Right lobe of liver (tissue), 6 donors: ENCODE data around the gene RALGPS1. TPM values are rescaled to one million over a fixed set of nuclear protein-coding genes. Genes with fewer than 3 reads are reported as not detected.

Experiments used
- ATAC-seq, 4 donors: fragments of 200-7000 bp; cut with Tn5 transposase; one replicate each; pipeline ENCODE4 v1.9.1; 2020; ENCODE audit warnings: mild to moderate bottlenecking in 4 of 4, moderate library complexity in 4 of 4
- DNase-seq, 3 donors: peaks; one replicate each; pipeline ENCODE4 v3.0.0-alpha.2; 2020
- H3K27ac ChIP-seq, 3 donors: fragments of 200-600 bp; one replicate each; pipeline ENCODE4 v1.8.0; 2022
- H3K27me3 ChIP-seq, 2 donors: fragments of 200-600 bp; one replicate each; pipeline ENCODE4 v1.8.0; 2022
- H3K36me3 ChIP-seq, 4 donors: fragments of 200-600 bp; sonication (generic) in 1 of 4; one replicate each; pipeline versions ENCODE4 v1.5.1 to v1.8.0; 2017 to 2022; ENCODE audit warnings: control low read depth in 1 of 4
- H3K4me1 ChIP-seq, 4 donors: fragments of 200-600 bp; sonication (generic) in 1 of 4; one replicate each; pipeline versions ENCODE4 v1.5.1 to v1.8.0; 2017 to 2022; ENCODE audit warnings: control low read depth in 1 of 4
- H3K4me3 ChIP-seq, 3 donors: fragments of 200-600 bp; one replicate each; pipeline ENCODE4 v1.8.0; 2022
- H3K9me3 ChIP-seq, 4 donors: fragments of 200-600 bp; sonication (generic) in 1 of 4; one replicate each; pipeline versions ENCODE4 v1.5.1 to v1.8.0; 2017 to 2022; ENCODE audit warnings: control low read depth in 1 of 4
- POLR2A ChIP-seq: fragments of 450-650 bp; IDR thresholded peaks from one replicate; pipeline ENCODE4 v1.6.1; 2017; ENCODE audit warnings: antibody characterized with exemption, mild to moderate bottlenecking
- WGBS: methylation state at CpG from one replicate; pipeline ENCODE4 v1.1.6; 2018; ENCODE audit warnings: low coverage, low lambda C conversion rate; ENCODE audit not compliant: insufficient coverage; ENCODE audit errors: missing lambda C conversion rate; 5-methylcytosine and 5-hydroxymethylcytosine counted together
- intact Hi-C, 2 donors: fragments of 100-400 bp; cut with DNase I; formaldehyde crosslinking; loops; one replicate each; pipeline versions ENCODE4 v1.11.2 to v1.14.1; 2022
- total RNA-seq, 6 experiments: library from RNA; depleted of rRNA in 2 of 6; stranded (reverse); fragments of >200 nt in 2 of 6; fragmentation: NEBNext Ultra II Directional in 3 of 6; extraction: Animal tissue kit (Norgen Biotek cat#: 25700) in 3 of 6; gene quantifications; one replicate each; pipeline versions ENCODE4 v1.1.0 to v1.2.4, GENCODE V29; 2016 to 2023
- TF ChIP-seq, protein P1 (sequence below), 4 donors: fragments of 200-600 bp in 3 of 4; fragments of 450-650 bp in 1 of 4; IDR thresholded peaks; one replicate each; pipeline versions ENCODE4 v1.5.1 to v1.8.0; 2016 to 2022; ENCODE audit warnings: antibody characterized with exemption in 4 of 4, mild to moderate bottlenecking in 2 of 4
- donor health status: DM: no; HTN: yes; CAD: no.
- donor health status: DM: no; HTN: no; CAD: no.
- donor health status: DM: no; HTN: no; CAD: no.
- donor health status: DM: no; HTN: yes; CAD: no.
- donor health status: DM: no; HTN: yes; CAD: no.

Gene RALGPS1
- total RNA-seq, 6 experiments from 2014 or later, result 1.2 to 3.8 (median 2.4) TPM

- ATAC-seq (peak; percentile 62 to 74 (median 64)), DNase-seq (no peak)
- no peak overlapping the region for H3K27ac ChIP-seq
These were observed 295.5 kb downstream of the RALGPS1 start for GRCh38 chr9:127209948-127210640.

GRCh38 chr9:127210851-127211730 lies 296.5 kb downstream of the RALGPS1 start:
- TF ChIP-seq POLR2A, result no peak
- TF ChIP-seq, protein P1, sequence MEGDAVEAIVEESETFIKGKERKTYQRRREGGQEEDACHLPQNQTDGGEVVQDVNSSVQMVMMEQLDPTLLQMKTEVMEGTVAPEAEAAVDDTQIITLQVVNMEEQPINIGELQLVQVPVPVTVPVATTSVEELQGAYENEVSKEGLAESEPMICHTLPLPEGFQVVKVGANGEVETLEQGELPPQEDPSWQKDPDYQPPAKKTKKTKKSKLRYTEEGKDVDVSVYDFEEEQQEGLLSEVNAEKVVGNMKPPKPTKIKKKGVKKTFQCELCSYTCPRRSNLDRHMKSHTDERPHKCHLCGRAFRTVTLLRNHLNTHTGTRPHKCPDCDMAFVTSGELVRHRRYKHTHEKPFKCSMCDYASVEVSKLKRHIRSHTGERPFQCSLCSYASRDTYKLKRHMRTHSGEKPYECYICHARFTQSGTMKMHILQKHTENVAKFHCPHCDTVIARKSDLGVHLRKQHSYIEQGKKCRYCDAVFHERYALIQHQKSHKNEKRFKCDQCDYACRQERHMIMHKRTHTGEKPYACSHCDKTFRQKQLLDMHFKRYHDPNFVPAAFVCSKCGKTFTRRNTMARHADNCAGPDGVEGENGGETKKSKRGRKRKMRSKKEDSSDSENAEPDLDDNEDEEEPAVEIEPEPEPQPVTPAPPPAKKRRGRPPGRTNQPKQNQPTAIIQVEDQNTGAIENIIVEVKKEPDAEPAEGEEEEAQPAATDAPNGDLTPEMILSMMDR (IDR thresholded peaks at IDR 0.05), result no peak
- DNase-seq, result peak in 1 of 3 donors; percentile 24
- Histone ChIP-seq H3K4me1 (no peaks in the 10 kb centered on the region), H3K9me3 (no peaks in the 10 kb centered on the region), H3K36me3 (no peaks in the 10 kb centered on the region), H3K27ac (no peak overlapping the region), H3K4me3 (no peak overlapping the region), H3K27me3 (no peaks in the 10 kb centered on the region)
- intact Hi-C loops, result no loop called here
- no peak for ATAC-seq
- WGBS, result 58% methylated on average over 8 of the region's 20 CpGs

More at GRCh38 chr9:127209948-127210640, 295.5 kb downstream of the RALGPS1 start:
- TF ChIP-seq, protein P1 (IDR thresholded peaks at IDR 0.05), result no peak
- no peak for TF ChIP-seq POLR2A
- no peaks in the 10 kb centered on the region for H3K4me1 ChIP-seq
- no peaks in the 10 kb centered on the region for H3K27me3 ChIP-seq
- H3K9me3 ChIP-seq, result no peaks in the 10 kb centered on the region
- intact Hi-C loops, result loop anchor here in 1 of 2 donors (10.0 kb wide), 2 partner anchors 245 to 275 kb away; no protein-coding TSS in a partner anchor
- H3K36me3 ChIP-seq, result no peaks in the 10 kb centered on the region
- WGBS, result 21% methylated on average over 10 of the region's 18 CpGs
- H3K4me3 ChIP-seq, result no peak overlapping the region

DNA sequence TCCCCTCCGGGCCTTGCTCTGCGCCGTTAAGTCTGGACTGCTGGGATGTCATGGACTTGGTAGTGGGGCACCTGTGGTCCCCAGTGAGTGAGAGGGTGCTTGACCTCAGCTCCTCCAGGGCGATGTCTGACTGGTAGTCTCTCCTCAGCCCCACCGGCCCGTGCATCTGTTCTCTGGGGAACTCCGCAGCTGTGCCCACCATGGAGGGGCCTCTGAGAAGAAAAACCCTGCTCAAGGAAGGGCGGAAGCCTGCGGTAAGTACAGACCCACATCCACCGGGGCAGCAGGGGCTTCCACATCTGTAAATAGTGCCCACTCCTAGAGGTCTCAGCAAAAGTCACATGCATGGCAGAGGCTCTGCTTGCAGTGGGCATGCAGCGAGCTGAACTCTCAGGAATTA lies 297.4 kb downstream of the RALGPS1 start:
- no peaks in the 10 kb centered on the region for H3K36me3 ChIP-seq

DNA sequence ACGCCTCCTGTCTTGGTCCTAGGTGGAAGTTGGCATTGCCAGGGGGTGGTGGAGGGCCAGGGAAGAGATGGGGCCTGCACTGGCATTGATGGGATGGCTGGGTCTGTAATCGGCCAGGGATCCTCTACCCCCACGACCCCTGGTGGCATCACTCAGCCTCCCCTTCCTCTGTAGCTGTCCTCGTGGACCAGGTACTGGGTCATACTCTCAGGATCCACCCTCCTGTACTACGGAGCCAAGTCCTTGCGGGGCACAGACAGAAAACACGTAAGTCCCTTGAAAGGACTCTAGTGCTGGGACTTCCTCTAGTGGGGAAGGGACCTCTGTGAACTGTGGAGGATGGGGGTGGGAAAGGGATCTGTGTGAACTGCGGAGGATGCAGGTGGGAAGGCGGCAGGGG lies 297.9 kb downstream of the RALGPS1 start:
- DNase-seq (peak in 1 of 3 donors; percentile 33), ATAC-seq (no peak)
- Histone ChIP-seq H3K27ac (no peak overlapping the region), H3K27me3 (no peaks in the 10 kb centered on the region), H3K9me3 (no peaks in the 10 kb centered on the region), H3K4me1 (no peaks in the 10 kb centered on the region), H3K36me3 (no peaks in the 10 kb centered on the region), H3K4me3 (no peak overlapping the region)
- intact Hi-C loops, result no loop called here
- WGBS, result 86% methylated on average over 2 of the region's 9 CpGs
- TF ChIP-seq POLR2A, result no peak
- TF ChIP-seq, protein P1 (IDR thresholded peaks at IDR 0.05), result no peak

More for the DNA sequence above, 297.4 kb downstream of the RALGPS1 start:
- no peak for ATAC-seq
- H3K27ac ChIP-seq, result no peak overlapping the region
- DNase-seq, result peak in 1 of 3 donors; percentile 37
- H3K27me3 ChIP-seq, result no peaks in the 10 kb centered on the region
- WGBS, result 94% methylated on average over 5 of the region's 11 CpGs
- intact Hi-C loops, result no loop called here
- H3K4me3 ChIP-seq, result no peak overlapping the region
- H3K4me1 ChIP-seq, result no peaks in the 10 kb centered on the region
- no peaks in the 10 kb centered on the region for H3K9me3 ChIP-seq
- TF ChIP-seq, protein P1 (IDR thresholded peaks at IDR 0.05), result no peak
- TF ChIP-seq POLR2A, result no peak
